HEK293 (cell line): ENCODE results near the gene NDN.
"Not testable (repeated sequence)": the region's sequence is repeated elsewhere in the genome, so short reads cannot be mapped to it uniquely, and the experiment has no call there.

Source experiments
- CTCF ChIP-seq: fragments of 450-650 bp; formaldehyde crosslinking; IDR thresholded peaks from 2 replicates; pipeline ENCODE4 v1.5.1; 2016; ENCODE audit warnings: missing biosample characterization, missing genetic modification characterization
- FEZF1 ChIP-seq: fragments of 450-650 bp; formaldehyde crosslinking; IDR thresholded peaks from 2 replicates; pipeline ENCODE4 v1.5.1; 2016; ENCODE audit warnings: missing biosample characterization, missing genetic modification characterization
- KLF16 ChIP-seq: fragments of 450-650 bp; formaldehyde crosslinking; IDR thresholded peaks from 2 replicates; pipeline ENCODE4 v1.5.1; 2017; ENCODE audit warnings: missing biosample characterization, missing genetic modification characterization
- MZF1 ChIP-seq: fragments of 450-650 bp; formaldehyde crosslinking; IDR thresholded peaks from 2 replicates; pipeline ENCODE4 v1.5.1; 2017; ENCODE audit warnings: missing biosample characterization, missing genetic modification characterization, borderline replicate concordance
- PATZ1 ChIP-seq: fragments of 450-650 bp; formaldehyde crosslinking; IDR thresholded peaks from 2 replicates; pipeline ENCODE4 v1.5.1; 2016; ENCODE audit warnings: missing biosample characterization, missing genetic modification characterization
- PBX3 ChIP-seq: sonication (generic); formaldehyde crosslinking; IDR thresholded peaks from 2 replicates; pipeline ENCODE4 v1.8.1; 2022; ENCODE audit warnings: mild to moderate bottlenecking, moderate library complexity, missing genetic modification reagents
- REST ChIP-seq: fragments of 450-650 bp; formaldehyde crosslinking; IDR thresholded peaks from 2 replicates; pipeline ENCODE4 v1.5.1; 2016; ENCODE audit warnings: missing biosample characterization, missing genetic modification characterization
- SETDB1 ChIP-seq: IDR thresholded peaks from one replicate; pipeline ENCODE4 v1.6.1; 2017; ENCODE audit warnings: mild to moderate bottlenecking, low read length, moderate library complexity, mixed read lengths; ENCODE audit not compliant: insufficient read length
- SP2 ChIP-seq: fragments of 450-650 bp; formaldehyde crosslinking; IDR thresholded peaks from 2 replicates; pipeline ENCODE4 v1.5.1; 2016; ENCODE audit warnings: missing biosample characterization, missing genetic modification characterization
- ZFP69B ChIP-seq: fragments of 450-650 bp; formaldehyde crosslinking; IDR thresholded peaks from 2 replicates; pipeline ENCODE4 v1.5.1; 2016; ENCODE audit warnings: missing biosample characterization, missing genetic modification characterization
- ZNF121 ChIP-seq: fragments of 450-650 bp; formaldehyde crosslinking; IDR thresholded peaks from 2 replicates; pipeline ENCODE4 v1.5.1; 2016; ENCODE audit warnings: missing biosample characterization, missing genetic modification characterization
- ZNF138 ChIP-seq: fragments of 450-650 bp; formaldehyde crosslinking; IDR thresholded peaks from 2 replicates; pipeline ENCODE4 v1.5.1; 2016; ENCODE audit warnings: missing biosample characterization, missing genetic modification characterization, borderline replicate concordance
- ZNF280C ChIP-seq: fragments of 450-650 bp; formaldehyde crosslinking; IDR thresholded peaks from 2 replicates; pipeline ENCODE4 v1.5.1; 2016; ENCODE audit warnings: missing biosample characterization, missing genetic modification characterization
- ZNF354C ChIP-seq: fragments of 450-650 bp; formaldehyde crosslinking; IDR thresholded peaks from 2 replicates; pipeline ENCODE4 v1.5.1; 2016; ENCODE audit warnings: missing biosample characterization, missing genetic modification characterization, low read depth, borderline replicate concordance

- TF ChIP-seq SETDB1; CTCF; FEZF1; ZFP69B (tag by site-specific recombination); REST (tag by site-specific recombination); PATZ1 (tag by site-specific recombination); ZNF138; ZNF280C (tag by site-specific recombination); PBX3 (CRISPR knock-in tag); SP2 (tag by site-specific recombination); ZNF121 (tag by site-specific recombination); ZNF354C (tag by site-specific recombination); KLF16 (tag by site-specific recombination); MZF1 (tag by site-specific recombination): not testable (repeated sequence)
Measured at GRCh38 chr15:23713874-23714656, 27.0 kb upstream of the NDN start.
